Measurements from ENCODE around the gene SMAD1. TPM values are rescaled to one million over a fixed set of nuclear protein-coding genes. Genes with fewer than 3 reads are reported as not detected.
A peak's percentile ranks its signal among the peaks of the same experiment; 100 is the strongest.

Gene SMAD1
- total RNA-seq (10 to 100 TPM in 8 of 9 donors, 1 to 10 TPM in 1; 9.0 to 21.4 (median 15.2) TPM), polyA plus RNA-seq (1 to 10 TPM; 1.8 to 7.2 TPM)
- long read RNA-seq, donor 1, partial matches to known transcripts = 0 of 7 reads
- long read RNA-seq, donor 1, other reads (novel, unspliced or antisense) = 3 of 7 reads
- long read RNA-seq, donor 2, transcript SMAD1-201 (7 exons, 1,966 nt) = major isoform, 6 of 22 reads
- long read RNA-seq, donor 2, partial matches to known transcripts = 3 of 22 reads
- long read RNA-seq, donor 2, other reads (novel, unspliced or antisense) = 13 of 22 reads
- long read RNA-seq, donor 3, transcript SMAD1-201 (7 exons, 1,966 nt) = major isoform, 6 of 12 reads
- long read RNA-seq, donor 3, partial matches to known transcripts = 2 of 12 reads
- long read RNA-seq, donor 3, other reads (novel, unspliced or antisense) = 4 of 12 reads

GRCh38 chr4:145481164-145481941 is at the start of gene SMAD1:
Gene SMAD1 (plus strand): TSS chr4:145481853. CDS start chr4:145514614, 32,761 bp downstream.
- intact Hi-C loops (cut with DNase I) = loop anchor here in 8 of 10 donors (5.0 to 10.0 kb wide), 11 partner anchors 66 to 307 kb away; partner anchors contain the start of gene MMAA (in 3 of the 8)

GRCh38 chr4:145433684-145434083 is 48.0 kb upstream of the SMAD1 start:
- no peaks in the 10 kb centered on the region for H3K27me3 ChIP-seq
- DNase-seq = no peak
- H3K4me3 ChIP-seq = no peak overlapping the region
- intact Hi-C loops (cut with DNase I) = no loop called here
- H3K36me3 ChIP-seq = no peaks in the 10 kb centered on the region
- peaks cover 0 to 15% (median 0%) of the 10 kb centered on the region in 12 donors for H3K4me1 ChIP-seq
- TF ChIP-seq POLR2A (IDR thresholded peaks at IDR 0.05) = no peak
- TF ChIP-seq CTCF (IDR thresholded peaks at IDR 0.05) = no peak
- H3K27ac ChIP-seq = no peak overlapping the region
- ATAC-seq = no peak
- peaks cover 0 to 21% (median 4%) of the 10 kb centered on the region in 12 donors for H3K9me3 ChIP-seq

More at GRCh38 chr4:145481164-145481941, at the start of gene SMAD1:
- Histone ChIP-seq H3K9me3 (no peaks in the 10 kb centered on the region), H3K27me3 (no peaks in the 10 kb centered on the region), H3K36me3 (no peaks in the 10 kb centered on the region), H3K4me3 (peak within 1 kb of the TSS; percentile 70 to 99 (median 85)), H3K27ac (peak within 1 kb of the TSS; percentile 92 to 99 (median 97)), H3K4me1 (peaks cover 0 to 39% (median 18%) of the 10 kb centered on the region in 12 donors)
- peak; percentile 86 to 92 (median 91) for DNase-seq
- ATAC-seq = peak; percentile 95 to 97 (median 95)
- 0 to 1% (median 0%) methylated on average over 19 to 65 of the region's 65 CpGs for WGBS, 4 donors
- peak in 1 of 2 donors; percentile 63 for TF ChIP-seq POLR2A (IDR thresholded peaks at IDR 0.05)
- TF ChIP-seq CTCF (IDR thresholded peaks at IDR 0.05) = peak in 1 of 12 donors; percentile 9

- WGBS, 4 donors = 87 to 92% (median 89%) methylated on average over 3 of the region's 3 CpGs
- Histone ChIP-seq H3K36me3 (no peaks in the 10 kb centered on the region), H3K27me3 (no peaks in the 10 kb centered on the region), H3K4me3 (no peak overlapping the region), H3K4me1 (peaks cover 0 to 15% (median 0%) of the 10 kb centered on the region in 12 donors), H3K9me3 (peaks cover 0 to 21% (median 4%) of the 10 kb centered on the region in 12 donors), H3K27ac (no peak overlapping the region)
- no peak for DNase-seq
- TF ChIP-seq POLR2A (IDR thresholded peaks at IDR 0.05) = no peak
- TF ChIP-seq CTCF (IDR thresholded peaks at IDR 0.05) = no peak
- no peak for ATAC-seq
- intact Hi-C loops (cut with DNase I) = no loop called here
Measured at GRCh38 chr4:145435646-145436045, 46.0 kb upstream of the SMAD1 start.

GRCh38 chr4:145436114-145436513 is 45.5 kb upstream of the SMAD1 start:
- H3K4me1 ChIP-seq = peaks cover 0 to 15% (median 0%) of the 10 kb centered on the region in 12 donors
- ATAC-seq (peak; percentile 62 to 88 (median 70)), DNase-seq (no peak)
- TF ChIP-seq CTCF (IDR thresholded peaks at IDR 0.05) (no peak), POLR2A (IDR thresholded peaks at IDR 0.05) (no peak)
- H3K4me3 ChIP-seq = no peak overlapping the region
- H3K36me3 ChIP-seq = no peaks in the 10 kb centered on the region
- no peak overlapping the region for H3K27ac ChIP-seq
- intact Hi-C loops (cut with DNase I) = no loop called here
- H3K27me3 ChIP-seq = no peaks in the 10 kb centered on the region
- WGBS, 4 donors = 64 to 89% (median 71%) methylated on average over 4 of the region's 4 CpGs
- peaks cover 0 to 21% (median 4%) of the 10 kb centered on the region in 12 donors for H3K9me3 ChIP-seq
